Neural progenitor cell (in vitro differentiated cells): ENCODE data around the gene QKI. TPM values are rescaled to one million over a fixed set of nuclear protein-coding genes. Genes with fewer than 3 reads are reported as not detected.

Source experiments
- DNase-seq: peaks from one replicate; pipeline ENCODE4 v3.0.0-alpha.2; 2016; ENCODE audit warnings: low spot score
- H2AFZ ChIP-seq: fragments of 200-600 bp; sonication (generic); replicated peaks from 2 replicates; pipeline ENCODE4 v1.6.1; 2016; ENCODE audit warnings: antibody characterized with exemption
- H3F3A ChIP-seq: fragments of 200-600 bp; sonication (generic); 2 replicates; pipeline ENCODE4 v1.6.1; 2016; ENCODE audit warnings: antibody characterized with exemption, low read depth
- H3K27ac ChIP-seq: fragments of 200-600 bp; sonication (generic); 2 replicates; pipeline ENCODE4 v1.5.1; 2016; ENCODE audit warnings: mild to moderate bottlenecking
- H3K27me3 ChIP-seq: fragments of 200-600 bp; sonication (generic); 2 replicates; pipeline ENCODE4 v1.6.1; 2016; ENCODE audit warnings: mild to moderate bottlenecking, moderate library complexity
- H3K36me3 ChIP-seq: fragments of 200-600 bp; sonication (generic); 2 replicates; pipeline ENCODE4 v1.5.1; 2016
- H3K4me1 ChIP-seq: fragments of 200-600 bp; sonication (generic); 2 replicates; pipeline ENCODE4 v1.6.1; 2016; ENCODE audit warnings: mixed run types
- H3K4me2 ChIP-seq: fragments of 200-600 bp; sonication (generic); 2 replicates; pipeline ENCODE4 v1.6.1; 2016
- H3K4me3 ChIP-seq: fragments of 200-600 bp; sonication (generic); 2 replicates; pipeline ENCODE4 v1.5.1; 2016
- H3K79me2 ChIP-seq: fragments of 200-600 bp; sonication (generic); 2 replicates; pipeline ENCODE4 v1.6.1; 2016; ENCODE audit warnings: low read depth
- H3K9ac ChIP-seq: fragments of 200-600 bp; sonication (generic); 2 replicates; pipeline ENCODE4 v1.6.1; 2016
- H3K9me3 ChIP-seq: fragments of 200-600 bp; sonication (generic); 2 replicates; pipeline ENCODE4 v1.5.1; 2016; ENCODE audit warnings: low read depth
- H4K20me1 ChIP-seq: fragments of 200-600 bp; sonication (generic); 2 replicates; pipeline ENCODE4 v1.6.1; 2016; ENCODE audit warnings: low read depth
- H3K27ac Mint-ChIP-seq: 3 replicates; pipeline ENCODE4 v1.8.0; 2021; ENCODE audit warnings: mixed read lengths
- H3K27me3 Mint-ChIP-seq: 2 replicates; pipeline ENCODE4 v1.8.0; 2022; ENCODE audit warnings: low read depth, mild to moderate bottlenecking, inconsistent platforms, moderate library complexity, mixed read lengths; ENCODE audit not compliant: insufficient read depth
- H3K36me3 Mint-ChIP-seq: 3 replicates; pipeline ENCODE4 v1.8.0; 2021; ENCODE audit warnings: mixed read lengths
- H3K4me1 Mint-ChIP-seq: 3 replicates; pipeline ENCODE4 v1.8.0; 2021; ENCODE audit warnings: mixed read lengths
- H3K4me3 Mint-ChIP-seq: 3 replicates; pipeline ENCODE4 v1.8.0; 2021; ENCODE audit warnings: mild to moderate bottlenecking, moderate library complexity, mixed read lengths
- H3K9me3 Mint-ChIP-seq: 3 replicates; pipeline ENCODE4 v1.8.0; 2020; ENCODE audit warnings: mixed read lengths
- EZH2 ChIP-seq: fragments of 200-600 bp; sonication (generic); IDR thresholded peaks from 2 replicates; pipeline ENCODE4 v1.6.1; 2017; ENCODE audit warnings: antibody characterized with exemption, mild to moderate bottlenecking, moderate library complexity
- EZH2phosphoT487 ChIP-seq: fragments of 200-600 bp; sonication (generic); IDR thresholded peaks from 2 replicates; pipeline ENCODE4 v1.6.1; 2017; ENCODE audit warnings: antibody characterized with exemption
- total RNA-seq: library from RNA; depleted of rRNA; stranded (reverse); fragments of >200 nt; gene quantifications from 2 replicates; pipeline ENCODE4 v1.2.3, GENCODE V29; 2015; ENCODE audit warnings: low replicate concordance
- TF ChIP-seq, protein P1 (sequence below): fragments of 200-600 bp; sonication (generic); IDR thresholded peaks from 2 replicates; pipeline ENCODE4 v1.5.1; 2017; ENCODE audit warnings: antibody characterized with exemption, mild to moderate bottlenecking

Gene QKI
- total RNA-seq, 1 donor from 2014 or later = 212 TPM

GRCh38 chr6:163522033-163522432, 107.5 kb downstream of the QKI start:
- Histone ChIP-seq H3K36me3 (no peaks in the 10 kb centered on the region), H2AFZ (no peak overlapping the region), H3K27me3 (no peaks in the 10 kb centered on the region), H3K4me3 (no peak overlapping the region), H3K79me2 (peaks cover 100% of the 10 kb centered on the region), H3F3A (no peaks in the 10 kb centered on the region), H3K4me1 (peaks cover 13% of the 10 kb centered on the region), H4K20me1 (peaks cover 74% of the 10 kb centered on the region), H3K27ac (no peak overlapping the region), H3K9me3 (no peaks in the 10 kb centered on the region), H3K9ac (no peak overlapping the region), H3K4me2 (no peak overlapping the region)
- Mint-ChIP-seq H3K27me3 (peaks cover 2% of the 10 kb centered on the region), H3K4me1 (peaks cover 12% of the 10 kb centered on the region), H3K4me3 (no peak overlapping the region), H3K36me3 (peaks cover 53% of the 10 kb centered on the region), H3K27ac (no peak overlapping the region), H3K9me3 (peaks cover 17% of the 10 kb centered on the region)
- TF ChIP-seq, protein P1, sequence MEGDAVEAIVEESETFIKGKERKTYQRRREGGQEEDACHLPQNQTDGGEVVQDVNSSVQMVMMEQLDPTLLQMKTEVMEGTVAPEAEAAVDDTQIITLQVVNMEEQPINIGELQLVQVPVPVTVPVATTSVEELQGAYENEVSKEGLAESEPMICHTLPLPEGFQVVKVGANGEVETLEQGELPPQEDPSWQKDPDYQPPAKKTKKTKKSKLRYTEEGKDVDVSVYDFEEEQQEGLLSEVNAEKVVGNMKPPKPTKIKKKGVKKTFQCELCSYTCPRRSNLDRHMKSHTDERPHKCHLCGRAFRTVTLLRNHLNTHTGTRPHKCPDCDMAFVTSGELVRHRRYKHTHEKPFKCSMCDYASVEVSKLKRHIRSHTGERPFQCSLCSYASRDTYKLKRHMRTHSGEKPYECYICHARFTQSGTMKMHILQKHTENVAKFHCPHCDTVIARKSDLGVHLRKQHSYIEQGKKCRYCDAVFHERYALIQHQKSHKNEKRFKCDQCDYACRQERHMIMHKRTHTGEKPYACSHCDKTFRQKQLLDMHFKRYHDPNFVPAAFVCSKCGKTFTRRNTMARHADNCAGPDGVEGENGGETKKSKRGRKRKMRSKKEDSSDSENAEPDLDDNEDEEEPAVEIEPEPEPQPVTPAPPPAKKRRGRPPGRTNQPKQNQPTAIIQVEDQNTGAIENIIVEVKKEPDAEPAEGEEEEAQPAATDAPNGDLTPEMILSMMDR = no peak
- TF ChIP-seq EZH2phosphoT487 (no peak), EZH2 (no peak)
- DNase-seq = no peak

DNA sequence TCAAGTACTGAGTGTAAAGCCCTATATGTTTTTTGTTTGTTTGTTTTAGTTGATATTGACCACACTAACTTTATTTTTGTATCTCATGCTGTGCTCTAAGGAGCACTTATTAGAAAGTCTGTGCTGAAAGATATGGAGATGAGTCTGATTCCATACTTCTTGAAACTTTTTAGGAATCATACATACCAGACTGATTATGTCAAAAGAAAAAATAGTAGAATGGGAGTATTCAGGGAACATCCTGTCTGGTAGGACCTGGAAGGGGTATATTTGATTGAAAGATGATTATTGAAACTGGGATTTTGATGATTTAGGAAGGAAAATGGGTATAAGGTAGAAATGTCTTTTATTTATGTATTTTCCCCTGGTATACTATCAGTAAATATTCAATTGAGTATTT, 111.4 kb downstream of the QKI start:
- H3K27me3 Mint-ChIP-seq = peaks cover 2% of the 10 kb centered on the region
- Histone ChIP-seq H3K4me3 (no peak overlapping the region), H3K9me3 (no peaks in the 10 kb centered on the region), H3K27ac (no peak overlapping the region), H3K79me2 (peaks cover 100% of the 10 kb centered on the region), H2AFZ (no peak overlapping the region), H3K4me1 (peaks cover 29% of the 10 kb centered on the region), H3K9ac (no peak overlapping the region), H3K27me3 (no peaks in the 10 kb centered on the region), H3K36me3 (no peaks in the 10 kb centered on the region), H4K20me1 (peaks cover 86% of the 10 kb centered on the region), H3F3A (no peaks in the 10 kb centered on the region), H3K4me2 (no peak overlapping the region)
- H3K9me3 Mint-ChIP-seq = peaks cover 6% of the 10 kb centered on the region
- H3K4me3 Mint-ChIP-seq = no peak overlapping the region
- TF ChIP-seq EZH2 (no peak), EZH2phosphoT487 (no peak)
- TF ChIP-seq, protein P1 = no peak
- DNase-seq = no peak
- peaks cover 43% of the 10 kb centered on the region for H3K4me1 Mint-ChIP-seq
- H3K36me3 Mint-ChIP-seq = peaks cover 28% of the 10 kb centered on the region
- H3K27ac Mint-ChIP-seq = peak overlapping the region; percentile 23

GRCh38 chr6:163526346-163526745, 111.8 kb downstream of the QKI start:
- Histone ChIP-seq H3K79me2 (peaks cover 100% of the 10 kb centered on the region), H3K27me3 (no peaks in the 10 kb centered on the region), H4K20me1 (peaks cover 89% of the 10 kb centered on the region), H2AFZ (no peak overlapping the region), H3K4me3 (no peak overlapping the region), H3K27ac (no peak overlapping the region), H3K4me2 (no peak overlapping the region), H3K9me3 (no peaks in the 10 kb centered on the region), H3K36me3 (no peaks in the 10 kb centered on the region), H3K4me1 (peaks cover 33% of the 10 kb centered on the region), H3F3A (no peaks in the 10 kb centered on the region), H3K9ac (no peak overlapping the region)
- Mint-ChIP-seq H3K4me3 (no peak overlapping the region), H3K27me3 (peaks cover 2% of the 10 kb centered on the region), H3K4me1 (peaks cover 47% of the 10 kb centered on the region), H3K9me3 (peaks cover 6% of the 10 kb centered on the region), H3K36me3 (peaks cover 27% of the 10 kb centered on the region), H3K27ac (no peak overlapping the region)
- TF ChIP-seq EZH2phosphoT487 (no peak), EZH2 (no peak)
- TF ChIP-seq, protein P1 = no peak
- no peak for DNase-seq
